ENCODE data around the gene SCAI.
A peak's percentile ranks its signal among the peaks of the same experiment; 100 is the strongest.
"Not testable (repeated sequence)": the region's sequence is repeated elsewhere in the genome, so short reads cannot be mapped to it uniquely, and the experiment has no call there.

SCAI gene

GRCh38 chr9:125012013-125012412, 131.3 kb downstream of the SCAI start:
- not testable (repeated sequence) for DNase-seq

- no peak for DNase-seq
Observed at GRCh38 chr9:125008599-125008998, 134.7 kb downstream of the SCAI start.

GRCh38 chr9:125003332-125003731, 140.0 kb downstream of the SCAI start:
- DNase-seq = no peak

GRCh38 chr9:124983698-124984097, 159.6 kb downstream of the SCAI start:
- DNase-seq = no peak

- DNase-seq = no peak
Observed at GRCh38 chr9:124980431-124980830, 162.9 kb downstream of the SCAI start.

GRCh38 chr9:124975131-124975530, 168.2 kb downstream of the SCAI start:
- DNase-seq = peak in 2 of 4 experiments; percentile 15 to 18

GRCh38 chr9:124973807-124974206, 169.5 kb downstream of the SCAI start:
- no peak for DNase-seq

- no peak for DNase-seq
Observed at GRCh38 chr9:124972241-124972770, 171.0 kb downstream of the SCAI start.

GRCh38 chr9:124969401-124969800, 173.9 kb downstream of the SCAI start:
- peak in 1 of 4 experiments; percentile 12 for DNase-seq

GRCh38 chr9:124968238-124968637, 175.1 kb downstream of the SCAI start:
- no peak for DNase-seq

GRCh38 chr9:124965775-124966568, 177.4 kb downstream of the SCAI start:
- DNase-seq = peak in 3 of 4 experiments; percentile 12 to 34 (median 30)

- DNase-seq = peak in 2 of 4 experiments; percentile 13 to 24
Observed at GRCh38 chr9:124964604-124965003, 178.7 kb downstream of the SCAI start.

GRCh38 chr9:124964056-124964455, 179.3 kb downstream of the SCAI start:
- DNase-seq = no peak

GRCh38 chr9:124960409-124960752, 182.9 kb downstream of the SCAI start:
- no peak for DNase-seq

GRCh38 chr9:124959671-124960408, 183.5 kb downstream of the SCAI start:
- DNase-seq = not testable (repeated sequence)

GRCh38 chr9:124954255-124954654, 189.1 kb downstream of the SCAI start:
- DNase-seq = no peak

GRCh38 chr9:124950050-124950718, 193.1 kb downstream of the SCAI start:
- peak in 1 of 4 experiments; percentile 12 for DNase-seq

- no peak for DNase-seq
Observed at GRCh38 chr9:124949387-124949786, 193.9 kb downstream of the SCAI start.

- no peak for DNase-seq
Observed at GRCh38 chr9:124947727-124948391, 195.5 kb downstream of the SCAI start.

- DNase-seq = no peak
Observed at GRCh38 chr9:124946167-124946566, 197.2 kb downstream of the SCAI start.

- DNase-seq = peak; percentile 74 to 82 (median 80)
Observed at GRCh38 chr9:124941679-124942561, 201.4 kb downstream of the SCAI start.
